Occipital lobe (tissue), 2 donors: ENCODE data around the gene STAC3. TPM values are rescaled to one million over a fixed set of nuclear protein-coding genes. Genes with fewer than 3 reads are reported as not detected.

Experiments
- DNase-seq: peaks from one replicate; lab custom pipeline; 2025; lab: John Stamatoyannopoulos, UW
- total RNA-seq: library from RNA; depleted of rRNA; stranded (reverse); fragments of >200 nt; gene quantifications from one replicate; pipeline ENCODE4 v1.2.3, GENCODE V29; 2014

Gene STAC3
- total RNA-seq, 1 donor from 2014 or later = 0.94 TPM

- no peak for DNase-seq
Measured at GRCh38 chr12:57254506-57255280, 3.7 kb upstream of the STAC3 start.

DNA sequence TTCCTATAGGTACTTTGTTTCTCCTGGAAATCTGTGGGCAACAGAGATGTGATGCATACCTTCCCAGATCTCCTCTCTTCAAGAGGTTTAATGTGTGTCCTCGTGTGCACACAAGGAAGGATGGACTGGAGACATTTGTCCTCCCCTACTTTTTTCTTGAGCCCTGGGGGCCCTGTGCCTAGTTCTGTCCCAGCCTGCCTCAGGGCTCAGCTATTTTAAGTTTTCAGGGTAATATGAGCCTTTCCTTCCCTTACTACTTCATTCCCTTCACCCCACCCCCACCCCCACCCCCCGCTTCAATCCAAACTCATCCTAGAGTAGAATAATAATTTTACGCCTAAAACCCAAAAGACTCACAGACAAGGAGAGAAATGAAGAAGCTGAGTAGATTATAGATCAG, 446 bp downstream of the STAC3 start:
- DNase-seq = no peak

GRCh38 chr12:57248934-57249742, 1.8 kb downstream of the STAC3 start:
- no peak for DNase-seq

DNA sequence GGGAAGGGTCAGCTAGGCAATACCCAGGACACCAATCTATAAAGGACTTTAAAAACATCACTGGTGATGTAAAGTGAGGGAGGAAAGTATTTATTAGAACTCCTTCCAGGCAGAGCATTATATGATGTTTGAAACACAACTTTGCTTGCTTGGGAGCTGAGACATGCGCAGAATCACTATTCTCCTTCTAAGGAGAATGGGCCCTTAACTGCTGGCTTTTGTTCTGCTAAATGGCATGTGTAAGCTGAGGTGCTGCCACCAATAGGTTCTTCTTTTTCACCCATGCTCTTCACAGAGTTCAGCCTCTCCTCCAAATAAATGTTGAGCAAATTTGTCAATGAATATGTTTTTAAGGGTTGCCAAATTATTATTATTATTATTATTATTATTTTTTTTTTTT, 3.9 kb downstream of the STAC3 start:
- no peak for DNase-seq

DNA sequence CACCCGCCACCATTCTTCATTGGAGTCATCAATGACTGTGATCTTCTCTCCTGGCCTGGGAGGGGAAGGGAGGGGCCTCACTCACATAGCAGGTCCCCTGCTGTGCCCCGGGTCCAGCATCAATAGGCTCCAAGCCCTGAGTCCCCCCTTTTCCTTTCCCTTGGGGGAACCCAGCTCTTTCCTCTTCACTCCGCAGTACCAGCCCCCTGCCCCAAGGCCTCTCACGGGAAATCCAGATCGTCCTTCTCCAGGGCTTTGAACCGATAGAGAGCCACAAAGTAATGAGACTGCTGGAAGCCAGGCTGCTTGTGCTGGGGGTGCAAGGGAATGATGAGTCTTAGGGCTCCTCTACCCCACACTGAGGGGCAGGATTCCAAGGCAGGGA, 6.7 kb downstream of the STAC3 start:
- no peak for DNase-seq

DNA sequence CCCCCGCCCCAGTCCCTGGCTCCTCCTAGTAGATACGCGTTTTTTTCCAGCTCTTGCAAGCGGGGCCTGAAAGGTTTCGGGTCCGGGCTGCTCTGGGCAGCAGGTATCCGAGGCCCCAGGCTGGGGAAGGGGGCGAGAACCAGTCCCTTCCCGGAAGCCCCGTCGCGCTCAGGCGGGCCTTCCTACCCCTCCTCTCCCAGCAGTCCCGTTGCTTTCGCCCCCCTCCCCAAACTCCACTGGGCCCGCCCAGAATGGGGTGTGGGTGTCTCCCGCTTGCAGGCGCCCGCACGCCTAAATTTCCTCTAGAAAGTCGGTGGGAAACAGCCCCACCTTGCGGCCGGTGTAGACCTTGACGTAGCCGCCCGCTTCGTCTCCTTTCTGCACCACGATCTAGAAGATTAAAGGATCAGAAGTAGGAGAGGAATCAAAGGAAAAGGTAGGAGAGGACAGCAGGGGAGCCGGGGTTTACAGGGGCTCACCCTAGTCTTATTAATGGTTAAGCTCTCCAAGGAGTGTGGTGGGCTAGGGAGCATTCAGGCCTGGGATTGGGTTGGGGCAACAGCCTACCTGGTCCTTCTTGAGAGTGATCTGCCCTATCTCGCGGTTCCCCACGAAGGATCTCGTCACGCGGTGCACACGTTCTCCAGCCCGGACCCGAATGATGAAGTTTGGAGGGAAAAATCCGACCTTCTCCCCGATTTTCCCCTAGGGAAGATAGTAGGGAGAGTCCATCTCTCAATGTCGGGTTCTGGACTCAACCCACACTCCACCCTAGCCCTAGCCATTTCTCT, 7.3 kb downstream of the STAC3 start:
- DNase-seq = peak; percentile 40

DNA sequence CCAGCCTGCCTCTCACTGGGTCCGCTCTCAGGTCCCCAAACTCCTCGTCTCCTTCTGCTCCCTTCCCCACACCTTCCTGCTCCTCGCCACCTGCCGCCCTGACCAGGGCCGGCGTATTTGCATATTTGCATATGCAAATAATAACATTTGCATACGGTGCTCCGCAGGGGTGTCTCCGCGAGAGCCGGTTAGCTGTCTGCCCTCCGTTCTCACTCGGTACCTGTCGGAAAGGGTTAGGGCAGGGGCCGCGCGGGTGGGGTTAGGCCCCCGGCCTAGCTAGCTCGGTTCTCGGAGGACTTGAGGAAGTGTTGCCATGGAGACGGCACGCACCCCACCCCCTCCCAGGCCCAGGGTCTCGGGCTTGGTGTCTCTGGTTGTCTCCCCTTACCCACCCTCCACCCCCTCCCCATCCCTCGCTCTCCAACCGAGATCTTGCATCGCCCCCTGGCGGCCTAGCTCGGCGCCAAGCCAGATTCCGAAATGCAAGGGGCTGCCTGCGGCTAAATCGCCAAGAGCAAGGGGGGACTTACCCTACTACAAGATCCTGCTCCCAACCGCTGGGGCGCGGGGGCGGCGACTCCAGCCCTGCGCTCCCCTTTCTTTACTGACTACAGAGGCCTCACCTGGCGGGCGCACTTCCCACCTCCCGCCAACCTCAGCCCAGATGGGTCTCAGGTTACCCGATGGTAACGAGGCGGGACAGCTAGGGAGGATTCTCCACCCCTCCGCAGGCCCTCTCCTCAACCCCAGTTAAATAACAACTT, 8.1 kb downstream of the STAC3 start:
- DNase-seq = no peak

DNA sequence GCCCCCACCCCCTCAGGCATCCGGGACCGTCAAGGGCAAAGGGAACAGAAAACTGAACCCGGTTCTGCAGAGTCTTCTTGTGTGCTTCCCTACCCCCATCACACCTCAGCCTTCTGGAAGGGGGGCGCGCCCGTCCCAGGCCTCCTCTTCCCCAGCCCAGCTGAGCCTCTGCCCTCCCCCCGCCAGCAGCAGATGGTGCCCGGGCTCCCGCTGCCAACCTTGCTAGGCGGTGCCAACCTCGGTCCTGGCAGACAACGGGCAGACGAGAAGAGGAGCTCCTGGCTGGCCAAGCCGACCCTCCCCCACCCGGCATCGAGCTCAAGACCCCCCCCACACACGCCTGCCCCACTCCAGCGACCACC, 8.7 kb downstream of the STAC3 start:
- peak; percentile 28 for DNase-seq

GRCh38 chr12:57241402-57242310, 9.3 kb downstream of the STAC3 start:
- DNase-seq = no peak

DNA sequence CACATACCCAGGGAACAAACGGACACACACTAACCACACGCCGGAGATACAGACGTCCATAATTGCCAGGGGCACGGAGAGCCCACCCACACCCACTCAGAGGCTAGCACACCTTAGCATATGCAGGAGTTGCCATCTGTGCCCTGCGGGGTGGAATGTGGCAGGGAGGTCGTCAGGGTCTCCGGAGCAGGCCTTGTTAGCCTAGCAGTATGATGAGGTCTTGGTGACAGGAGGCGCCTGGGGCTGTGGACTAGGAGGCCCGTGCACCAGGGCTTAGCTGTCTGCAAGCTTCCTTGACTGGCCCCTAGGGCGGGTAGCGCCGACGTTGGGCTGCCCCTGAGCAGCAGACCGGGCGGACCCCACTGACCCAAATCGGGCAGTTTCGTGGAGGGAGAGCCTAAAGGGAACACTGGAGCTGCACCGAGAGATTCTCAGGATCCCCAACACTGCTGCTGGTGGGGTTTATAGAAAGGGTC, 10.0 kb downstream of the STAC3 start:
- peak; percentile 34 for DNase-seq

GRCh38 chr12:57240066-57240921, 10.7 kb downstream of the STAC3 start:
- DNase-seq = peak; percentile 60

GRCh38 chr12:57239587-57240065, 11.4 kb downstream of the STAC3 start:
- DNase-seq = no peak

DNA sequence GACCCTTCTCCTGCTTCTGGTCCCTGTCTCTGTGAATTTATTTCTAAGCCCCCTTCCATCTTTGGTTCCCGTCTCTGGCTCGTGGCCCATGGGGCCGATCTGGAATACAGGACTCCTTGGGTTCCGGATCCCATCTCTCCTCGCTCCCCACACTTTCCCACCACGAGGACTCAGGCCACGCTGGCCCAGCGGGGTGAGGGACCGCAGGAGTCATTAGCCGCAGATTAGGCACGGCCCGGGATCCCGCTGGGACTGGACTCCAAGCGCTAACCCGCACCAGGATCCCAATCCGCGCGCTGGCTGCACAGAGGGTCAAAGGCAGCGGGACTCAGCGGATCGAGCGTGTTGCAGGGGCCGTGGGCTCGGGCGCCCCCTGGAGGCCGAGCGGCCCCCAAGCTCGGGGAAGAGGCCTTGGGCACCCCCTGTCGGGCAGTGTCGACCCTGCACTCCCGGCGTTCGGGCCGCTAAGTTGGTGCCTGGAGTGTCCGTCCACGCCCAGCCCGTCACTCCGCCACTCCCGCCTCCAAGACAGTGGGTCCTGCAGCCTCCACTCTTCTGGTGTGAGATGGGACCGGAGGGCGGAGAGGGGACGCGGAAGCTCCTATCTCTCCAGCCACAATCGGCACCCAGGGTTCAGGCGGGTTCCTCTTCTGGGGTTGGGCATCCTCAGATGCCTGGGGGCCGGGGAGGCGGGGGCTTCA, 12.0 kb downstream of the STAC3 start:
- peak; percentile 85 for DNase-seq

GRCh38 chr12:57237932-57238853, 12.8 kb downstream of the STAC3 start:
- no peak for DNase-seq

- no peak for DNase-seq
Measured at GRCh38 chr12:57237596-57237931, 13.4 kb downstream of the STAC3 start.

DNA sequence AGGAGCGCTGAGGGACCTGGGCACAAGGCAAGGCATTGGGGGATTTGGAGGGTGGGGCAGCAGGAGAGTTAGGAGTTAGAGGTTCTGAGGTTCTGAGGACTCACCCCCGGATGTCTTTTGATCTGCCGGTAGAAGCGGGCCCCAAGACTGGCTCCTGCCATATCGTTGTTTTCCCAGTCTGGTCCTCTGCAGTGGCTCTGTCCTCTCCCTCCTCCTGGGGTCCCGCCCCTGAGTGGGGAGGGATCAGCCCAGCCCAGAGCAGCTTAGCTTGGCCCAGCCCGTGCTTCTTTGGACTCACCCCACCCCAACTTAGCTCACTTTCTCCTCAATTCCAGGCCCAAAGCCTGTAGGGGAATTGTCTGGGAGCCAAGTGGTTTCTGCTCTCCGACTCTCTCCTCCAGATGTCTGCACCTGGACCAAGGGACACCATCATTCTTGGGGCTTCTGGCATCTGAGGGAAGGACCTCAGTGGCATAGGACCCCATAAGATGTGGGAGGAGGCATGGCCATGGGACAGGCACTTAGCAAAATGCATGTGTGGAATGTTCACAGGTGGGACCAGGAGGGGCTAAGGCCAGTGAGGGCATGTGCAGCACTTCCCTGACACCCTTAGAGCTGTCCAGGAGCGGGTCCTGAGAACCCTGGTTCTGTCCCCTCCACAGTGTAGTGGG, 13.9 kb downstream of the STAC3 start:
- no peak for DNase-seq
